Skin epidermis (tissue), 12 donors: ENCODE data around the gene RIOK2.
A peak's percentile ranks its signal among the peaks of the same experiment; 100 is the strongest.
"Not testable (repeated sequence)": the region's sequence is repeated elsewhere in the genome, so short reads cannot be mapped to it uniquely, and the experiment has no call there.

Experiments used
- H3K27ac ChIP-seq, 21 experiments: fragments of 200-600 bp; sonication (generic) in 11 of 21; one replicate each; pipeline ENCODE4 v1.5.0; 2020; ENCODE audit warnings: mild to moderate bottlenecking in 3 of 21, inconsistent platforms in 2 of 21, moderate library complexity in 2 of 21
- H3K4me3 ChIP-seq, 7 experiments: fragments of 200-600 bp; sonication (generic) in 2 of 7; one replicate each; pipeline ENCODE4 v1.5.0; 2020; ENCODE audit warnings: inconsistent platforms in 2 of 7, mild to moderate bottlenecking in 2 of 7, moderate library complexity in 1 of 7

RIOK2 gene

DNA sequence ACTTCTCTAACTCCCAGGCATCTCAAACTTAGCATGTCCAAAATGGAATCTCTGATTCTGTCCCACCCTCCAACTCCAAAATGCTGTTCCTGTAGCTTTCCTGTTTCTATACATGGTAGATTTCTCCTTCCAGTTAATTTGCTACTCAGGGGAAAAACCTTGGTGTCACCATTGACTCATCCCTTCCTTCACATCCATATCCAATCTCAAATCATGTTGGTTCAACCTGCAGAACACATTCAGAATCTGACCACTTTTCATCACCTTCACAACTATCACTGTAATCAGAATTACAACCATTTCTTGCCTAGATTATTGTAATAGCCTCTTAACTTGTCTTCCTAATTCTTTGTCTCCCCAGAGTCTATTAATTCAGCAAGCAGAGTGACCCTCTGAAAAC, 10.8 kb downstream of the RIOK2 start:
- no peak overlapping the region for H3K27ac ChIP-seq
- no peak overlapping the region for H3K4me3 ChIP-seq

- Histone ChIP-seq H3K27ac (no peak overlapping the region), H3K4me3 (no peak overlapping the region)
These were observed 11.3 kb downstream of the RIOK2 start for GRCh38 chr5:97171703-97172102.

- Histone ChIP-seq H3K27ac (peak overlapping the region in 2 of 21 experiments; percentile 5 to 45), H3K4me3 (no peak overlapping the region)
These were observed 15.6 kb downstream of the RIOK2 start for GRCh38 chr5:97167435-97167834.

DNA sequence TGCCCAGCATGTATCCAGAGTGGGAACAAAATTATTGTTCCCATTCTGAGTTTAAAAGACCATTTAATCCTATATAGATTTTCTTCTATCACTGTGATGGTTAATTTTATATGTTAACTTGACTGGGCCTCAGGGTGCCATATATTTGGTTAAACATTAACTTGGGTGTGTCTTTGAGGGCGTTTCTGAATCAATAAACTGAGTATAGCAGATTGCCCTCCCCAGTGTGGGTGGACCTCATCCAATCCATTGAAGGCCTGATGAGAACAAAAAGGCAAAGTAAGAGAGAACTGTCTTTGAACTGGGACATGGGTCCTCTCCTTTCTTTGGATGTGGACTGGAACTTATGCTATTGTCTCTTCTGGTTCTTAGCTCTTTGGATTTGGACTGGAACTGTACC, 17.3 kb downstream of the RIOK2 start:
- H3K27ac ChIP-seq: peak overlapping the region in 1 of 21 experiments; percentile 24
- no peak overlapping the region for H3K4me3 ChIP-seq

- Histone ChIP-seq H3K27ac (no peak overlapping the region), H3K4me3 (no peak overlapping the region)
These were observed 18.2 kb downstream of the RIOK2 start for GRCh38 chr5:97164846-97165245.

DNA sequence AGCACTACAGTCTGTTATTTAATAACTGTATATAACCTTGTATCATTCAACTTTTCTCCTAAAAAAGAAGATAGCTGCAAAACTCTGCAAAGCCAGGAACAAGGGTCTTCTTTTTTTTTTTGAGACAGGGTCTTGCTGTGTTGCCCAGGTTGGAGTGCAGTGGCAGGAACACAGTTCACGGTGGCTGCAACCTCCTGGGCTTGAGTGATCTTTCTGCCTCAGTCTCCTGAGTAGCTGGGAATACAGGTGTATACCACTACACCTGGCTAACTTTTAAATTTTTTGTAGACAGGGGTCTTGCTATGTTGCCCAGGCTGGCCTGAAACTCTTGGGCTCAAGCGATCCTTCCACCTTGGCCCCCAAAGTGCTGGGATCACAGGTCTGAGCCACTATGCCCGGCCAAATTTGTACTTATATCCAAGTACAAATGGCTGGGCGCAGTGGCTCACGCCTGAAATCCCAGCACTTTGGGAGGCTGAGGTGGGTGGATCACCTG, 19.2 kb downstream of the RIOK2 start:
- no peak overlapping the region for H3K27ac ChIP-seq
- no peak overlapping the region for H3K4me3 ChIP-seq

GRCh38 chr5:97163360-97163764, 19.7 kb downstream of the RIOK2 start:
- Histone ChIP-seq H3K4me3 (no peak overlapping the region), H3K27ac (no peak overlapping the region)

GRCh38 chr5:97162045-97162444, 21.0 kb downstream of the RIOK2 start:
- H3K4me3 ChIP-seq: no peak overlapping the region
- no peak overlapping the region for H3K27ac ChIP-seq

GRCh38 chr5:97157689-97158088, 25.4 kb downstream of the RIOK2 start:
- Histone ChIP-seq H3K27ac (no peak overlapping the region), H3K4me3 (no peak overlapping the region)

DNA sequence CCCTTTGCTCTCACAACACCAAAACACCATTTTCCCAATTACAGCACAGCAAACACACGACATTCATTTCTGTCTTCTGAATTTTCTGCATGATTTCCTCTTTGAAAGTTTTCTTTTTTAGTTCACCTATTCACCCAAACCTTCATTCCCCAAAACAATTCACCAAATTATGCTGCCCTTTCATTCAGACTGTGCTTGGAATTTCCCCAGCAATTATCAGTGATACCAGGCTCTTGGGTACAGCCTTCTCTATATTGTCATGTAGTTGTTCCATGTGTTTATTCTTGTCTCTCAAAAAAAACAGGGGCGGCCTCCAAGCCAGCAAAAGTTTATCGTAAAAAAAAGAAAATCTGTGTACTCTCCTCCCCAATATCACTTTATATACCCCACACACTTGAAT, 31.7 kb downstream of the RIOK2 start:
- no peak overlapping the region for H3K4me3 ChIP-seq

DNA sequence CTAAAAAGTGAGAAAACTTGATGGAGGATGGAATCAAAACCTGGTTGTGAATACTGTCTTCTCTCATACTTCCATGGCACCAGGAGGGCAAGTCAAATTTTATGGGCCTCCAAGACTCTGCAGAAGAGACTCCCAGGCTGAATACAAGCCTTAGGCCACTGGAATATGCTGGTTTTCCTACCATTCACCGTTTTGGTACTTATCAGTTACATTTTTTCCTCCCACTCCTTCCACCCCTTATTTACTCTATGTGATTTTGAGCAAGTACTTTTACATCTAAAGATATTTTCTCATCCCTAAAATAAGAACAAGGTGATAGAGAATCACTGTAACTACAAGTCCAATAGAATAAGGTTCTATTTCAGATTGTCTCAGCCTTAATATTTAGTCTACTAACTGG, 32.6 kb downstream of the RIOK2 start:
- no peak overlapping the region for H3K4me3 ChIP-seq

More for the DNA sequence above, 31.7 kb downstream of the RIOK2 start:
- no peak overlapping the region for H3K27ac ChIP-seq

GRCh38 chr5:97149709-97150108, 33.3 kb downstream of the RIOK2 start:
- H3K4me3 ChIP-seq: no peak overlapping the region
- H3K27ac ChIP-seq: no peak overlapping the region

More for the DNA sequence above, 32.6 kb downstream of the RIOK2 start:
- H3K27ac ChIP-seq: no peak overlapping the region

- Histone ChIP-seq H3K27ac (no peak overlapping the region), H3K4me3 (no peak overlapping the region)
These were observed 34.8 kb downstream of the RIOK2 start for GRCh38 chr5:97148288-97148687.

DNA sequence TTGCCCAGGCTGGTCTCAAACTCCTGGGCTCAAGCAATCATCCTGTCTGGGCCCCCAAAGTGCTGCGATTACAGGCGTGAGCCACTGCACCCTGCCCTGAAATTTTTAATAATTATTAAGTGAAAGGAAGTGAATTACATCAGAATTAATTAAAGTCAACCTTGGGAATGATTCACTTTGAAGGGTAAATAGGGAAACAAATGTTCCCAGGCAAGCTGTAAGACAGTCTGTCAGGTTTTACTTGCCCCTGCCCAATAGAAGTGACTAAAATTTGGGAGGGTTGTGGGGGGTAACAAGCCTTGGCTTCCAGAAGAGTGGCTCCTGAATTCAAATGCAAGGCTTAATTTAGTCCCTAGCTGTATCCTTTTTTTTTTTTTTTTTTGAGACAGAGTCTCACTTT, 39.3 kb downstream of the RIOK2 start:
- Histone ChIP-seq H3K4me3 (no peak overlapping the region), H3K27ac (no peak overlapping the region)

- no peak within 1 kb of the TSS for H3K4me3 ChIP-seq
- no peak within 1 kb of the TSS for H3K27ac ChIP-seq
These were observed 40.4 kb downstream of the RIOK2 start, which contains the start of gene LIX1 for GRCh38 chr5:97142521-97143254. Gene LIX1 (minus strand): TSS chr5:97142611. CDS start chr5:97142576, 35 bp downstream.

DNA sequence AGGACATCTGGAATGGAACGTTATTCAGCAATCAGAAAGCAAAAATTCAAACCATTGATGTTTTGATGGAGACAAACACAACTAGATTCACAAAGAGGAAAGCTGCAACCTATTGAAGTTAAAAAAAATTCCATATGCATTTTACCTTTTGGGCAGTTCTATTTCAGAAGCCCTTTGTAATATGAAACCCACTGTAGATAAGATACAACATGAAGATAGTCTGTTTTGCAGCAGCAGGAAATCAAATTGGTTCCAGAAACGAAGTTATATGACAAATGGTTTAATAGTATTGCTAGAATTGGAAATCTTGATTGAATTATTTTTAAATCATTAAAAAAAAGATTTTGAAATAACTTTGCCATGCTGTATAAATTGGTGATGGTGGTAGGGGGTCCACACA, 41.5 kb downstream of the RIOK2 start:
- Histone ChIP-seq H3K27ac (no peak overlapping the region), H3K4me3 (no peak overlapping the region)

- Histone ChIP-seq H3K27ac (no peak overlapping the region), H3K4me3 (no peak overlapping the region)
These were observed 42.0 kb downstream of the RIOK2 start for GRCh38 chr5:97141031-97141430.

DNA sequence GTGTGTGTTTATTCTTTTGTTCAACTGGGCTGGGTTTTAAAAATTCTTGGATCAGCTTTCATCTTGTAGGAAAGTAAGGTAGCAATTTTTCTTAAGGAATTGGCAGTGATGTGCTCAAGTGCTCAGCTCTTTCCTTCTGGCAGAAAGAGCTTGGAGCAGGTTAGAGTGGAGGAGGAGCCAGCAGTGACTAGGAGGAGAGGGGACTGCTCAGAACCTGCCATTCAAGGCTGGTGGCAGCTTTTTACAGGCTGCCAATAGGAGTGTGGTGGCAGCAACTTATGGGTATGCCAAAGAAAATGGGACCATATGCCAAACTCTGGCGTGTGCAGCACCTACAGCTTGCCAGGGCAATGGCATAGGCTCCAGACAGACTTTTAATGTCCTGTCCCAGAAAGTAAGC, 42.8 kb downstream of the RIOK2 start:
- not testable (repeated sequence) for H3K27ac ChIP-seq, H3K4me3 ChIP-seq

- no peak overlapping the region for H3K4me3 ChIP-seq
These were observed 46.6 kb downstream of the RIOK2 start for GRCh38 chr5:97136475-97136874.

GRCh38 chr5:97135868-97136267, 47.2 kb downstream of the RIOK2 start:
- Histone ChIP-seq H3K4me3 (no peak overlapping the region), H3K27ac (no peak overlapping the region)

More at GRCh38 chr5:97136475-97136874, 46.6 kb downstream of the RIOK2 start:
- no peak overlapping the region for H3K27ac ChIP-seq

DNA sequence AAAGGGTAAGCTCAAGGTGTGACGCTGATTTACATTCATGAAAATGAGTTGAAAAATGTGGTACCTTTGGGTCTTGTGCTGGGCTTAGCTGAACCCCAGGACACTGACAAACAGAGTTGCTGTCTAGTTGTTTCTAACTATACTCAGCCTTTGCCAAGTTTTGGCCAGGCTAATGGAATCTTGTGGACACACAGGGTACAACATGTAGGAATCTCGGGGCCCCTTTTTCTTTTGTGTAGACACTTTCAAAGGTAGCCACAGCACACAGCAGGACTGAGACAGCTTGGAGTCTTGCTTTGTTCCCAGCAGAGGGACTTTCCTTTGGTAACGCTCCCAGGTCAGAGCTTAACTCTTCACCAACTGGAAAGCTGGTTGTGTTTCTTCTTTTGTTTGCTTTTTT, 48.4 kb downstream of the RIOK2 start:
- no peak overlapping the region for H3K4me3 ChIP-seq
- no peak overlapping the region for H3K27ac ChIP-seq

- no peak overlapping the region for H3K27ac ChIP-seq
- no peak overlapping the region for H3K4me3 ChIP-seq
These were observed 49.9 kb downstream of the RIOK2 start for GRCh38 chr5:97133101-97133500.
